Measurements from ENCODE around the gene GNG14.
A peak's percentile ranks its signal among the peaks of the same experiment; 100 is the strongest.
"Not testable (repeated sequence)": the region's sequence is repeated elsewhere in the genome, so short reads cannot be mapped to it uniquely, and the experiment has no call there.

GNG14 gene

DNA sequence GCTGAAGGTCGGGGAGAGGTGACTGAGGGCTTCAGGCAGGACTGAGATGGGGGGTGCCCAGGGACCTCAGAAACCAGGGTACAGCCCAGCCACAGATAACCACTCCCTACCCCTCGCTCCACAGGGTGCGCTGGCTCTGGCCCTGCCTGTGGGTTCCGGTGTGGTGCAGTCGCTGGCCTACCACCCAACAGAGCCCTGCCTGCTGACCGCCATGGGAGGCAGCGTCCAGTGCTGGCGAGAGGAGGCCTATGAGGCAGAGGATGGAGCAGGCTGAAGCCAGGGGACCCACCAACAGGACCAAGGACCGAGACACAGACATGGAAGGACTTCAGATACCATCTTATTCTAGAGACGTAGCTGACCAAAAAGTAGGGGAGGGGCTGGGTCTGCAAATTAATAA lies 12.4 kb upstream of the GNG14 start:
- TF ChIP-seq, protein P1, sequence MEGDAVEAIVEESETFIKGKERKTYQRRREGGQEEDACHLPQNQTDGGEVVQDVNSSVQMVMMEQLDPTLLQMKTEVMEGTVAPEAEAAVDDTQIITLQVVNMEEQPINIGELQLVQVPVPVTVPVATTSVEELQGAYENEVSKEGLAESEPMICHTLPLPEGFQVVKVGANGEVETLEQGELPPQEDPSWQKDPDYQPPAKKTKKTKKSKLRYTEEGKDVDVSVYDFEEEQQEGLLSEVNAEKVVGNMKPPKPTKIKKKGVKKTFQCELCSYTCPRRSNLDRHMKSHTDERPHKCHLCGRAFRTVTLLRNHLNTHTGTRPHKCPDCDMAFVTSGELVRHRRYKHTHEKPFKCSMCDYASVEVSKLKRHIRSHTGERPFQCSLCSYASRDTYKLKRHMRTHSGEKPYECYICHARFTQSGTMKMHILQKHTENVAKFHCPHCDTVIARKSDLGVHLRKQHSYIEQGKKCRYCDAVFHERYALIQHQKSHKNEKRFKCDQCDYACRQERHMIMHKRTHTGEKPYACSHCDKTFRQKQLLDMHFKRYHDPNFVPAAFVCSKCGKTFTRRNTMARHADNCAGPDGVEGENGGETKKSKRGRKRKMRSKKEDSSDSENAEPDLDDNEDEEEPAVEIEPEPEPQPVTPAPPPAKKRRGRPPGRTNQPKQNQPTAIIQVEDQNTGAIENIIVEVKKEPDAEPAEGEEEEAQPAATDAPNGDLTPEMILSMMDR (conservative IDR thresholded peaks at IDR 0.05; ENCODE audit: low read depth, low read length): no peak
- no peak for DNase-seq (ENCODE audit: low read depth)
- no peak overlapping the region for H3K4me3 ChIP-seq (ENCODE audit: low read depth, low read length)

DNA sequence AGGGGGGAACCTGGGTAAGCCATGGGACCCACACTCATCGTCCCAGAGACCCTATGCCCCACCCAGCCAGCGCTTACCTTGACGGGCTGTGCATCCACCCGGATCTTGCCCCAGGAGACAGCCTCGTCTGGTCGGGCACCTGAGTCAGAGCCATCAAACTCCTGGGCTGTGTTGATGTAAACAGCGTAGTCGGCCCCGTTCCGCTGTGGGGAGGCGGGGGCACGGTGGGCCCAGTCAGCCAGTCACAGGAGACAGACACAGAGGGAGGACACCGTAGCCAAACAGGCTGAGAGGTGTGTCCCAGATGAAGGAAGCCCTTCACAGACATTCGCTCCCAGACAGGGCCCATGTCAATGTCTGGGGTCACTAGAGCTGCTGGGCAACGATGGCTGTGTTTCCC lies 11.9 kb upstream of the GNG14 start:
- no peak for DNase-seq (ENCODE audit: low read depth)
- H3K4me3 ChIP-seq (ENCODE audit: low read depth, low read length): no peak overlapping the region
- TF ChIP-seq, protein P1 (conservative IDR thresholded peaks at IDR 0.05; ENCODE audit: low read depth, low read length): no peak

DNA sequence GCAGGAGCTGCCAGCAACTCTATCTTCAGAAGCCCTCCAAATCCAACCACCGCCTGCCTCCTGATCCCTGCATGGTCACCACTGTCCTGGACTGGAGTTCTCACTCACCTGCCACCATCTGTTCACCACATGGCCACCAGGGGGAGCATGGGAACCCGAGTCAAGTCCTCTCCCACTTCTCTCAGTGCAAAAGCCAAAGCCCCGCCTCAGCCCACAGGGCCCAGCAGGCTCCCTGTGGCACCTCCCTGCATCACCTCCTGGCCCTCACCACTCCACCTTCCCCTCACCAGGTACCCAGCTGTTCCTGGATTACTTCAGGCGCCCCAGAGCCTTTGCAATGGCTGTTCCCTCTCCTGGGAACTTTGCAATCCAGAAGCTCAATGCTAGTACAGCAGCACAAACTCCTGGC lies 11.4 kb upstream of the GNG14 start:
- peak; percentile 82 for DNase-seq (ENCODE audit: low read depth)
- H3K4me3 ChIP-seq (ENCODE audit: low read depth, low read length): no peak overlapping the region
- TF ChIP-seq, protein P1 (conservative IDR thresholded peaks at IDR 0.05; ENCODE audit: low read depth, low read length): peak; percentile 88

DNA sequence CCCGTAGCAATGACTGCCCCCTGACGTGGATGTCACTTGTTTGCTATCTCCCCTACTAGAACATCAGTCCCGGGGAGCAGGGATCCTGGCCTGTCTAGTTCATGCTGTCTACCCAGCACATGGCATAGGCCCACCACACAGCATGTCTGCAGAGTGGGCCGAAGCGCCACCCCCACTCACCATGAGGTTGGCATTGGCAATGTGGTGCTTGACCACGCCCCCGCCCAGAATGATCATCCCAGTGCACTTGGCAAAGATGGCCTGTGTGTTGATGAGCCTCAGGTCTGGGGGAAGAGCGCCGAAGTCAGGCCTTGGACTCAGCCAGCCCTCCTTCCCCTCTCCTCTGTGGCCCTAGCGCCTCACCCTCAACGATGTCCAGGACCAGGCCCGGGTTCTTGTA lies 10.9 kb upstream of the GNG14 start:
- DNase-seq (ENCODE audit: low read depth): no peak
- TF ChIP-seq, protein P1 (conservative IDR thresholded peaks at IDR 0.05; ENCODE audit: low read depth, low read length): no peak
- no peak overlapping the region for H3K4me3 ChIP-seq (ENCODE audit: low read depth, low read length)

DNA sequence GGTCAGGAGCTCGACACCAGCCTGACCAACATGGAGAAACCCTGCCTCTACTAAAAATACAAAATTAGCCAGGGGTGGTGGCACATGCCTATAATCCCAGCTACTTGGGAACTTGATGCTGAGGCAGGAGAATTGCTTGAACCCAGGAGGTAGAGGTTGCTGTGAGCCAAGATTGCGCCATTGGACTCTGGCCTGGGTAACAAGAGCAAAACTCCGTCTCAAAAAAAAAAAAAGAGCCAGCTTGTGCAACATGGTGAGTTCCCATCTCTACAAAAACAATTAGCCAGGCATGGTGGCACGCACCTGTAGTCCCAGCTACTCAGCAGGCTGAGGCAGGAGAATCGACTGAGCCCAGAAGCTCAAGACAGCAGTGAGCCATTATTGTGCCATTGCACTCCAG lies 9.8 kb upstream of the GNG14 start:
- not testable (repeated sequence) for H3K4me3 ChIP-seq (ENCODE audit: low read depth, low read length)

DNA sequence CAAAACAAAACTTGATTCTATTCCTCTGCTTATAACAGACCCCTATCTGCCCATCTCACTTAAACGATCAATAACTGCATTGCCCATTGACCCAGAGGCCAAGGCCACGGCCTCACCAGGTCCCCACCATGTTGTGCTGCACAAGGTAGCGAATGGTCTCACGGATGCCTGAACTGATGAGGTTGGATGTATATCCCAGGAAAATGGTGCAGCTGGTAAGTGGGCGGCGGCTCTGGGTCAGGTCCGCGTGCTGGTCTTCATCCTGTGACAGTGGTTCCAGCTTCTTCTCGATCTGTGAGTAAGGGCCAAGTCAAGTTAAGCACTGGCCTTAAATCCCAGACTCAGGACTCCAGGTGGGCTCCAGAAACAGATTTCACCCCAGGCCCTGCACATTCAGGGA lies 7.8 kb upstream of the GNG14 start:
- H3K4me3 ChIP-seq (ENCODE audit: low read depth, low read length): no peak overlapping the region

More for the DNA sequence above, 9.8 kb upstream of the GNG14 start:
- not testable (repeated sequence) for DNase-seq (ENCODE audit: low read depth)

DNA sequence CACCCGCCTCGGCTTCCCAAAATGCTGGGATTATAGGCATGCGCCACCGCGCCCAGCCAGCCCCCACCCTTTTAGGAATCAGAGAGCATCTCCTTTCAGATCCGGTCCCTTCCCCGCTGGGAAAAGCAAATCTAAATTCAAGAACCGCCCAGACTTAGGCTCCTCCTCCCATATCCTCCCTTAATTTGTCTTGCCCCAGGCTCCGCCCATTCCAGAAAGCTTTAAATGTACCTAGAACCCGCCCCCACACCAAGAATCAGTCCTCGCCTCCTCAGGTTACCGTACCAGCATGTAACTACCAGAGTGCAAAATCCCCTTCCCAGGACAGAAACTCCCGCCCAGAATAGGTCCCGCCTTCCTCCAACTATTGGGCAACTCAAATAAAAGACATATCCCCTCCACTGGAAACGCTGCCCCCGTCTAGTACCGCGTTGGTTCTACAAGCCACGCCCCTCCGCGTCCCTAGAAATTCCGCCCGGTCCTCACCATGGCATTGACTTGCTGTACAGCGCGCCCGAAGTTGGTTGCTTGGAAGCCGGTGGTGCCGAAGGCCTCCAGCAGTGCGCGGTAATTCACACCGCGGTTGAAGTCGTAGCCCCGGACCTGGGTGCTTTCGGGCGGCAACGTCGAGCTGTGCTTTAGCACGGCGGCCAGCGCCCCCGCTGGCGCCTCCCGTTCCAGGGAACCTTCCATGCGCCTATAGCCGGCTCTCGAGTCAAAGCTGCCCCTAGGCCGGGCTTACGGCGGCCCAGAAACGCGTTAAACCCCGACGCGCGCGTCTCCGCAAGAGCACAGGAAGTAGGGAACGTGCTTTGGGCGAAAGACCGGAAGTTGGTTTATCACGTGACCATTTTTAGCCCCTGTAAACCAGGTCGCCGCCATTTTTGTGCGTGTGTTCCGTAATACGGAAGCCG lies 6.5 kb upstream of the GNG14 start, which contains the start of gene DHPS:
Gene DHPS, minus strand, starts transcription at position 807 of the 914 bp plus-strand sequence. Its CDS starts 114 bp downstream, at position 693.
- TF ChIP-seq, protein P1 (conservative IDR thresholded peaks at IDR 0.05; ENCODE audit: low read depth, low read length): no peak
- DNase-seq (ENCODE audit: low read depth): peak; percentile 99
- peak within 1 kb of the TSS; percentile 97 for H3K4me3 ChIP-seq (ENCODE audit: low read depth, low read length)

More for the DNA sequence above, 7.8 kb upstream of the GNG14 start:
- TF ChIP-seq, protein P1 (conservative IDR thresholded peaks at IDR 0.05; ENCODE audit: low read depth, low read length): no peak
- DNase-seq (ENCODE audit: low read depth): no peak

Data from choroid plexus epithelial cell (primary cell).